MM.1S (cell line): Measurements from ENCODE around the gene ZMYM4.

Experiments used
- CTCF ChIP-seq: fragments of 300-600 bp; sonication (generic); IDR thresholded peaks from 2 replicates; pipeline ENCODE4 v1.5.1; 2016; ENCODE audit warnings: antibody characterized with exemption, low read length, mixed read lengths
- EZH2 ChIP-seq: fragments of 300-600 bp; sonication (generic); optimal IDR thresholded peaks from 2 replicates; pipeline ENCODE3; 2017; ENCODE audit warnings: low read depth, mild to moderate bottlenecking, antibody characterized with exemption, low read length, mixed read lengths

- no peak for TF ChIP-seq CTCF
- no peak for TF ChIP-seq EZH2
Measured at GRCh38 chr1:35284852-35285251, 16.3 kb downstream of the ZMYM4 start.
